Measurements from ENCODE around the gene ACR.

The ACR gene

DNA sequence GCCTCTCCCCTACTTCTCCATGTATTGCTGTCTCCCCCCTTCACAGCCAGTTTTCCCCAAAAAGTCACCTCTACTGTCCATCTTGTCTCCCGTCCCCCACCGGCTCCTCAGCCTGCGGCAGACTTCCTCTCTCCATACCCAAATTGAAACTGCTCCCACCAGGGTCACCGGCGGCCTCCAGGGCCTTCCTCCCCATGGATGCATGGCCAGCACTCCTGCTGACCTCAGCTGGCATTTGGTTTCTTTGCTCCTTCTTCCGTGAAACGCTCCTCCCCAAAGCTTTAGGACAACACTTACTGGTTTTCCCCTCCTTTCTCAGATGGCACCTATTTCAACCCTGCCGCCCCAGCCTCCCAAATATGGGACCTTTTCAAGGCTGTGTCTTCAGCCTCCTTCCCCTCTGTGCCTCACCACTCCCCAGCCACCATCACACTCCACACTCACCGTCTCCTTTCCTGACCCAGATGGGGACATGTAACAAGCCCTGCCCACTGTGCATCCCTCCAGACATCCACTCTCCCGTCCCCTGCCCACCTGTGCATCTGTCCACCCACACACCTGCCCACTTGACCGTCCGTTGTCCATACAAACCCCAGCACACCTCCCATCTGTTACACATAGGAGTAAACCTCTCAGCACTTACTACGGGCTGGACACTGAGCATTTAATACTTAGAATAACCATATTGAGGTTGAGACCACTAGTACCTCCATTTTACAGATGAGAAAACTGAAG lies 21.5 kb upstream of the ACR start:
- TF ChIP-seq, protein P1, sequence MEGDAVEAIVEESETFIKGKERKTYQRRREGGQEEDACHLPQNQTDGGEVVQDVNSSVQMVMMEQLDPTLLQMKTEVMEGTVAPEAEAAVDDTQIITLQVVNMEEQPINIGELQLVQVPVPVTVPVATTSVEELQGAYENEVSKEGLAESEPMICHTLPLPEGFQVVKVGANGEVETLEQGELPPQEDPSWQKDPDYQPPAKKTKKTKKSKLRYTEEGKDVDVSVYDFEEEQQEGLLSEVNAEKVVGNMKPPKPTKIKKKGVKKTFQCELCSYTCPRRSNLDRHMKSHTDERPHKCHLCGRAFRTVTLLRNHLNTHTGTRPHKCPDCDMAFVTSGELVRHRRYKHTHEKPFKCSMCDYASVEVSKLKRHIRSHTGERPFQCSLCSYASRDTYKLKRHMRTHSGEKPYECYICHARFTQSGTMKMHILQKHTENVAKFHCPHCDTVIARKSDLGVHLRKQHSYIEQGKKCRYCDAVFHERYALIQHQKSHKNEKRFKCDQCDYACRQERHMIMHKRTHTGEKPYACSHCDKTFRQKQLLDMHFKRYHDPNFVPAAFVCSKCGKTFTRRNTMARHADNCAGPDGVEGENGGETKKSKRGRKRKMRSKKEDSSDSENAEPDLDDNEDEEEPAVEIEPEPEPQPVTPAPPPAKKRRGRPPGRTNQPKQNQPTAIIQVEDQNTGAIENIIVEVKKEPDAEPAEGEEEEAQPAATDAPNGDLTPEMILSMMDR (conservative IDR thresholded peaks at IDR 0.05; ENCODE audit: control insufficient read depth, insufficient read depth, low read depth, low read length): no peak
- H3K4me3 ChIP-seq (ENCODE audit: control insufficient read depth, low read depth, low read length): no peak overlapping the region
- DNase-seq (ENCODE audit: low read depth): no peak

DNA sequence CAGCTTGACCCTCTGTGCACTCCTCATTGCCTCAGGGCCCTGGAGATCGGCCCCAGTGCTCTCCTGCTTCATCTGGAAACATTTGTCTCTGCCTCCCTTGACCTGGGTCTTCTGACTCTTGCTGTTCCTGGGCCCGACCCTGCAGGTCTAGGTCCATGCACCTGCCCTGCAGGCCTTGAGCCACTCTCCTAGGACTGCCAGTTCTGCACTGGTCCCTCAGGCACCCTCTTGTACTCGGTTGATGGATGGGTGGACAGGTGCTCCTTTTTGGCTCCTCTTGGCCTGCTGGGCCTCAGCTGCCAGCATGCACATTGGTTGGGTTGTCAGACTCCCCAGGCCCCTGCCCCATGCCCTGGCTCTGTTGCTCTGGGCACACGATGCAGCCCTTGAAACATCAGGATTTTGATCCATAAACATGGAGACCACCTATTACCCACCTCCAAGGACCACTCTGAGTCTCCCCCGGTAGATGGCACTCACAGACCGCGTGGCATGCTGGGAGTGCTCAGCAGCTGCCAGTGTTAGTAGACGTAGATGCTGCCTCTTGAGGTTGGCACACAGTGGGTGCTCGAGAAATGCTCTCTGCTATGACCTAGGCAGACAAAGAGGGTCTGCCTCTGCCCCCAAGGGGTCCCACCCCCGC lies 20.2 kb upstream of the ACR start:
- DNase-seq (ENCODE audit: low read depth): no peak
- no peak overlapping the region for H3K4me3 ChIP-seq (ENCODE audit: control insufficient read depth, low read depth, low read length)
- TF ChIP-seq, protein P1 (conservative IDR thresholded peaks at IDR 0.05; ENCODE audit: control insufficient read depth, insufficient read depth, low read depth, low read length): no peak

DNA sequence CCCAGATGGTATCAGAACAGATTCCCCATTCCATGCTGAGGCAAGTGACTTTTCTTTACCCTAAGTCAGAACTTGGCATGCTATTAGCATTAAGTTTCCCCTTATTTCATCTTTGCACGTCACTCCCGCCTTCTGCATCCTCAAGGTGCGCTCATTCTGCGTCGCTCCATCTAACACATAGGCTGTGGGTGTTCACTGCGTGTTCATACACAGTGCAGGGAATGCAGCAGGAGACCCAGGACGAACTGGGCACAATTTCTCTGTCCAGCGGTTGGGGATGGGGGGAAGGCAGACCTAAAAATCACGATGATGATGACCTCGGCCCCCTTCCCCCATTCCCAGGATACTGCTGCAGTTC lies 19.7 kb upstream of the ACR start:
- DNase-seq (ENCODE audit: low read depth): no peak
- no peak overlapping the region for H3K4me3 ChIP-seq (ENCODE audit: control insufficient read depth, low read depth, low read length)
- TF ChIP-seq, protein P1 (conservative IDR thresholded peaks at IDR 0.05; ENCODE audit: control insufficient read depth, insufficient read depth, low read depth, low read length): no peak

DNA sequence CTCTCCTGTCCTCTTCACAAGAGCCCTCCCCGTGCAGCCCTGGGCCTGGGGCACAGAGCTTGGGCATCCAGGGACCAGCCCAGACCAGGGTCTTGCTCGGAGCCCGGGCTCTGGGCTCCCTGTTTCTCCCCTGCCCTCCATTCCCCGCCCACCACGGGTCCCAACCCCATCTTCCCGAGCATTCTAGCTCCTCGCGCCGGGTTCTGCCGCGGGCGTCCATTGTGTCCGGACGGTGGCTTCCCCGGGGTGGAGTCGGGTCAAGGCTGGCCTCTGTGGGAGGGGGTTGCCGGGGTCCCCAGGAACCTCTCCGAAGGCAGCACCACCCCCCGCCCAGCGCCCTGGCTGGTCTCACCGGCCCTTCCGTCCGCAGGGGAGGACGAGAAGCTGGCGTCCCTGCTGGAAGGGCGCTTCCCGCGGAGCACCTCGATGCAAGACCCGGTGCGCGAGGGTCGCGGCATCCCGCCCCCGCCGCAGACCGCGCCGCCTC lies 18.1 kb upstream of the ACR start:
- DNase-seq (ENCODE audit: low read depth): no peak
- TF ChIP-seq, protein P1 (conservative IDR thresholded peaks at IDR 0.05; ENCODE audit: control insufficient read depth, insufficient read depth, low read depth, low read length): no peak
- H3K4me3 ChIP-seq (ENCODE audit: control insufficient read depth, low read depth, low read length): no peak overlapping the region

DNA sequence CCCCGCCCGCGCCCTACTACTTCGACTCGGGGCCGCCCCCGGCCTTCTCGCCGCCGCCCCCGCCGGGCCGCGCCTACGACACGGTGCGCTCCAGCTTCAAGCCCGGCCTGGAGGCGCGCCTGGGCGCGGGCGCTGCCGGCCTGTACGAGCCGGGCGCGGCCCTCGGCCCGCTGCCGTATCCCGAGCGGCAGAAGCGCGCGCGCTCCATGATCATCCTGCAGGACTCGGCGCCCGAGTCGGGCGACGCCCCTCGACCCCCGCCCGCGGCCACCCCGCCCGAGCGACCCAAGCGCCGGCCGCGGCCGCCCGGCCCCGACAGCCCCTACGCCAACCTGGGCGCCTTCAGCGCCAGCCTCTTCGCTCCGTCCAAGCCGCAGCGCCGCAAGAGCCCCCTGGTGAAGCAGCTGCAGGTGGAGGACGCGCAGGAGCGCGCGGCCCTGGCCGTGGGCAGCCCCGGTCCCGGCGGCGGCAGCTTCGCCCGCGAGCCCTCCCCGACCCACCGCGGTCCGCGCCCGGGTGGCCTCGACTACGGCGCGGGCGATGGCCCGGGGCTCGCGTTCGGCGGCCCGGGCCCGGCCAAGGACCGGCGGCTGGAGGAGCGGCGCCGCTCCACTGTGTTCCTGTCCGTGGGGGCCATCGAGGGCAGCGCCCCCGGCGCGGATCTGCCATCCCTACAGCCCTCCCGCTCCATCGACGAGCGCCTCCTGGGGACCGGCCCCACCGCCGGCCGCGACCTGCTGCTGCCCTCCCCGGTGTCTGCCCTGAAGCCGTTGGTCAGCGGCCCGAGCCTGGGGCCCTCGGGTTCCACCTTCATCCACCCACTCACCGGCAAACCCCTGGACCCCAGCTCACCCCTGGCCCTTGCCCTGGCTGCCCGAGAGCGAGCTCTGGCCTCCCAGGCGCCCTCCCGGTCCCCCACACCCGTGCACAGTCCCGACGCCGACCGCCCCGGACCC lies 17.4 kb upstream of the ACR start:
- TF ChIP-seq, protein P1 (conservative IDR thresholded peaks at IDR 0.05; ENCODE audit: control insufficient read depth, insufficient read depth, low read depth, low read length): no peak
- peak; percentile 3 for DNase-seq (ENCODE audit: low read depth)
- H3K4me3 ChIP-seq (ENCODE audit: control insufficient read depth, low read depth, low read length): no peak overlapping the region

DNA sequence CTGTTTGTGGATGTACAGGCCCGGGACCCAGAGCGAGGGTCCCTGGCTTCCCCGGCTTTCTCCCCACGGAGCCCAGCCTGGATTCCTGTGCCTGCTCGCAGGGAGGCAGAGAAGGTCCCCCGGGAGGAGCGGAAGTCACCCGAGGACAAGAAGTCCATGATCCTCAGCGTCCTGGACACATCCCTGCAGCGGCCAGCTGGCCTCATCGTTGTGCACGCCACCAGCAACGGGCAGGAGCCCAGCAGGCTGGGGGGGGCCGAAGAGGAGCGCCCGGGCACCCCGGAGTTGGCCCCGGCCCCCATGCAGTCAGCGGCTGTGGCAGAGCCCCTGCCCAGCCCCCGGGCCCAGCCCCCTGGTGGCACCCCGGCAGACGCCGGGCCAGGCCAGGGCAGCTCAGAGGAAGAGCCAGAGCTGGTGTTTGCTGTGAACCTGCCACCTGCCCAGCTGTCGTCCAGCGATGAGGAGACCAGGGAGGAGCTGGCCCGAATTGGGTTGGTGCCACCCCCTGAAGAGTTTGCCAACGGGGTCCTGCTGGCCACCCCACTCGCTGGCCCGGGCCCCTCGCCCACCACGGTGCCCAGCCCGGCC lies 16.7 kb upstream of the ACR start:
- no peak overlapping the region for H3K4me3 ChIP-seq (ENCODE audit: control insufficient read depth, low read depth, low read length)
- no peak for DNase-seq (ENCODE audit: low read depth)
- TF ChIP-seq, protein P1 (conservative IDR thresholded peaks at IDR 0.05; ENCODE audit: control insufficient read depth, insufficient read depth, low read depth, low read length): no peak

Data from fibroblast of mammary gland (primary cell).